Progenitor cell of endocrine pancreas (in vitro differentiated cells): Measurements from ENCODE around the gene MASP1. TPM values are rescaled to one million over a fixed set of nuclear protein-coding genes. Genes with fewer than 3 reads are reported as not detected.
"Not testable (repeated sequence)": the region's sequence is repeated elsewhere in the genome, so short reads cannot be mapped to it uniquely, and the experiment has no call there.

Experiments
- DNase-seq: peaks from one replicate; pipeline ENCODE4 v3.0.0; 2021; ENCODE audit warnings: low spot score; ENCODE audit not compliant: unreplicated experiment
- H3K27ac Mint-ChIP-seq: 2 replicates; pipeline ENCODE4 v1.8.0; 2021; ENCODE audit warnings: mild to moderate bottlenecking, moderate library complexity, mixed read lengths
- H3K27me3 Mint-ChIP-seq: 2 replicates; pipeline ENCODE4 v1.8.0; 2021; ENCODE audit warnings: mixed read lengths
- H3K36me3 Mint-ChIP-seq: 2 replicates; pipeline ENCODE4 v1.8.0; 2022; ENCODE audit warnings: mixed read lengths; ENCODE audit not compliant: insufficient read depth
- H3K4me1 Mint-ChIP-seq: 2 replicates; pipeline ENCODE4 v1.8.0; 2021; ENCODE audit warnings: low read depth, mixed read lengths
- H3K4me3 Mint-ChIP-seq: 2 replicates; pipeline ENCODE4 v1.8.0; 2021; ENCODE audit warnings: low read depth, mild to moderate bottlenecking, moderate library complexity, mixed read lengths
- H3K9me3 Mint-ChIP-seq: 2 replicates; pipeline ENCODE4 v1.8.0; 2021; ENCODE audit warnings: low read depth, mixed read lengths
- CTCF ChIP-seq: fragments of 200-600 bp; sonication (generic); IDR thresholded peaks from one replicate; pipeline ENCODE4 v1.5.0; 2021; ENCODE audit warnings: antibody characterized with exemption, mild to moderate bottlenecking; ENCODE audit not compliant: unreplicated experiment
- total RNA-seq: library from RNA; stranded (reverse); gene quantifications from 2 replicates; pipeline ENCODE4 v1.2.1, GENCODE V29; 2021

Gene MASP1
- total RNA-seq, 1 donor from 2014 or later, result 0.60 TPM

GRCh38 chr3:187243933-187244524 is 47.5 kb downstream of the MASP1 start:
- peaks cover 7% of the 10 kb centered on the region for H3K27me3 Mint-ChIP-seq
- no peak for DNase-seq
- no peak overlapping the region for H3K4me3 Mint-ChIP-seq
- no peak overlapping the region for H3K27ac Mint-ChIP-seq
- H3K36me3 Mint-ChIP-seq, result no peaks in the 10 kb centered on the region
- no peak for TF ChIP-seq CTCF
- no peaks in the 10 kb centered on the region for H3K9me3 Mint-ChIP-seq
- H3K4me1 Mint-ChIP-seq, result no peaks in the 10 kb centered on the region

GRCh38 chr3:187242900-187243299 is 48.6 kb downstream of the MASP1 start:
- TF ChIP-seq CTCF, result no peak
- no peak for DNase-seq
- no peaks in the 10 kb centered on the region for H3K36me3 Mint-ChIP-seq
- no peak overlapping the region for H3K27ac Mint-ChIP-seq
- H3K27me3 Mint-ChIP-seq, result peaks cover 7% of the 10 kb centered on the region
- H3K9me3 Mint-ChIP-seq, result no peaks in the 10 kb centered on the region
- no peaks in the 10 kb centered on the region for H3K4me1 Mint-ChIP-seq
- no peak overlapping the region for H3K4me3 Mint-ChIP-seq

GRCh38 chr3:187242435-187242834 is 49.1 kb downstream of the MASP1 start:
- H3K27ac Mint-ChIP-seq, result no peak overlapping the region
- no peaks in the 10 kb centered on the region for H3K9me3 Mint-ChIP-seq
- peaks cover 7% of the 10 kb centered on the region for H3K27me3 Mint-ChIP-seq
- no peak for TF ChIP-seq CTCF
- H3K36me3 Mint-ChIP-seq, result no peaks in the 10 kb centered on the region
- DNase-seq, result no peak
- no peaks in the 10 kb centered on the region for H3K4me1 Mint-ChIP-seq
- no peak overlapping the region for H3K4me3 Mint-ChIP-seq

GRCh38 chr3:187238835-187239234 is 52.7 kb downstream of the MASP1 start:
- not testable (repeated sequence) for H3K4me3 Mint-ChIP-seq, H3K36me3 Mint-ChIP-seq, H3K27me3 Mint-ChIP-seq, H3K27ac Mint-ChIP-seq, H3K9me3 Mint-ChIP-seq, H3K4me1 Mint-ChIP-seq, DNase-seq

GRCh38 chr3:187238239-187238638 is 53.3 kb downstream of the MASP1 start:
- DNase-seq, result no peak
- Mint-ChIP-seq H3K36me3 (no peaks in the 10 kb centered on the region), H3K27me3 (peaks cover 4% of the 10 kb centered on the region), H3K4me1 (no peaks in the 10 kb centered on the region), H3K9me3 (no peaks in the 10 kb centered on the region), H3K27ac (no peak overlapping the region), H3K4me3 (no peak overlapping the region)
- TF ChIP-seq CTCF, result no peak

GRCh38 chr3:187237741-187238140 is 53.8 kb downstream of the MASP1 start:
- no peak overlapping the region for H3K4me3 Mint-ChIP-seq
- peaks cover 4% of the 10 kb centered on the region for H3K27me3 Mint-ChIP-seq
- DNase-seq, result no peak
- no peak for TF ChIP-seq CTCF
- H3K9me3 Mint-ChIP-seq, result no peaks in the 10 kb centered on the region
- H3K36me3 Mint-ChIP-seq, result no peaks in the 10 kb centered on the region
- H3K4me1 Mint-ChIP-seq, result no peaks in the 10 kb centered on the region
- H3K27ac Mint-ChIP-seq, result no peak overlapping the region
